ENCODE results near the gene SIGLEC12.

SIGLEC12 gene

GRCh38 chr19:51548891-51549305, 47.3 kb upstream of the SIGLEC12 start:
- no peaks in the 10 kb centered on the region for H3K4me1 ChIP-seq (ENCODE audit: insufficient read depth, low read length, severe bottlenecking)
- no peak overlapping the region for H3K4me2 ChIP-seq (ENCODE audit: low read length)
- H3K9me3 ChIP-seq (ENCODE audit: low read length), result no peaks in the 10 kb centered on the region
- H4K20me1 ChIP-seq (ENCODE audit: insufficient read depth, low read length), result no peaks in the 10 kb centered on the region
- no peaks in the 10 kb centered on the region for H3F3A ChIP-seq (ENCODE audit: insufficient read depth, low read length)
- H3K36me3 ChIP-seq (ENCODE audit: insufficient read depth, low read length), result no peaks in the 10 kb centered on the region
- TF ChIP-seq EZH2 (IDR thresholded peaks at IDR 0.05; ENCODE audit: borderline replicate concordance, low read length) (no peak), CTCF (IDR thresholded peaks at IDR 0.05; ENCODE audit: low read length) (no peak)
- H3K79me2 ChIP-seq (ENCODE audit: insufficient read depth, low read length), result no peaks in the 10 kb centered on the region
- no peak overlapping the region for H3K27ac ChIP-seq (ENCODE audit: low read depth, low read length, poor library complexity, severe bottlenecking)
- H2AFZ ChIP-seq (ENCODE audit: low read length), result no peak overlapping the region
- H3K9ac ChIP-seq (ENCODE audit: low read length), result no peak overlapping the region
- H3K4me3 ChIP-seq (ENCODE audit: low read depth, low read length, poor library complexity, severe bottlenecking), result no peak overlapping the region
- 0 out of 2 replicates have a peak, but pooled peaks cover 5% of the 10 kb centered on the region for H3K27me3 ChIP-seq (ENCODE audit: insufficient read depth, low read length)
- H3K9me2 ChIP-seq (ENCODE audit: low read depth, low read length), result no peaks in the 10 kb centered on the region

- Histone ChIP-seq H3K27me3 (ENCODE audit: insufficient read depth, low read length) (0 out of 2 replicates have a peak, but pooled peaks cover 5% of the 10 kb centered on the region), H3K4me1 (ENCODE audit: insufficient read depth, low read length, severe bottlenecking) (no peaks in the 10 kb centered on the region), H3K4me3 (ENCODE audit: low read depth, low read length, poor library complexity, severe bottlenecking) (no peak overlapping the region), H3K79me2 (ENCODE audit: insufficient read depth, low read length) (no peaks in the 10 kb centered on the region), H4K20me1 (ENCODE audit: insufficient read depth, low read length) (no peaks in the 10 kb centered on the region), H3K4me2 (ENCODE audit: low read length) (no peak overlapping the region), H3K27ac (ENCODE audit: low read depth, low read length, poor library complexity, severe bottlenecking) (no peak overlapping the region), H3F3A (ENCODE audit: insufficient read depth, low read length) (no peaks in the 10 kb centered on the region), H2AFZ (ENCODE audit: low read length) (no peak overlapping the region), H3K9ac (ENCODE audit: low read length) (no peak overlapping the region), H3K9me3 (ENCODE audit: low read length) (no peaks in the 10 kb centered on the region), H3K9me2 (ENCODE audit: low read depth, low read length) (no peaks in the 10 kb centered on the region), H3K36me3 (ENCODE audit: insufficient read depth, low read length) (no peaks in the 10 kb centered on the region)
- TF ChIP-seq EZH2 (IDR thresholded peaks at IDR 0.05; ENCODE audit: borderline replicate concordance, low read length), result no peak
- TF ChIP-seq CTCF (IDR thresholded peaks at IDR 0.05; ENCODE audit: low read length), result no peak
These were observed 46.6 kb upstream of the SIGLEC12 start for GRCh38 chr19:51548213-51548651.

- H3K36me3 ChIP-seq (ENCODE audit: insufficient read depth, low read length), result no peaks in the 10 kb centered on the region
- no peaks in the 10 kb centered on the region for H4K20me1 ChIP-seq (ENCODE audit: insufficient read depth, low read length)
- H3K27ac ChIP-seq (ENCODE audit: low read depth, low read length, poor library complexity, severe bottlenecking), result no peak overlapping the region
- no peak overlapping the region for H3K4me2 ChIP-seq (ENCODE audit: low read length)
- 0 out of 2 replicates have a peak, but pooled peaks cover 5% of the 10 kb centered on the region for H3K27me3 ChIP-seq (ENCODE audit: insufficient read depth, low read length)
- no peak overlapping the region for H2AFZ ChIP-seq (ENCODE audit: low read length)
- no peak for TF ChIP-seq CTCF (IDR thresholded peaks at IDR 0.05; ENCODE audit: low read length)
- TF ChIP-seq EZH2 (IDR thresholded peaks at IDR 0.05; ENCODE audit: borderline replicate concordance, low read length), result no peak
- no peak overlapping the region for H3K4me3 ChIP-seq (ENCODE audit: low read depth, low read length, poor library complexity, severe bottlenecking)
- H3F3A ChIP-seq (ENCODE audit: insufficient read depth, low read length), result no peaks in the 10 kb centered on the region
- no peaks in the 10 kb centered on the region for H3K4me1 ChIP-seq (ENCODE audit: insufficient read depth, low read length, severe bottlenecking)
- no peak overlapping the region for H3K9ac ChIP-seq (ENCODE audit: low read length)
- no peaks in the 10 kb centered on the region for H3K79me2 ChIP-seq (ENCODE audit: insufficient read depth, low read length)
- H3K9me2 ChIP-seq (ENCODE audit: low read depth, low read length), result no peaks in the 10 kb centered on the region
- no peaks in the 10 kb centered on the region for H3K9me3 ChIP-seq (ENCODE audit: low read length)
These were observed 46.0 kb upstream of the SIGLEC12 start for GRCh38 chr19:51547397-51548212.
